ENCODE measurements around the gene EDDM3A. TPM values are rescaled to one million over a fixed set of nuclear protein-coding genes. Genes with fewer than 3 reads are reported as not detected.

EDDM3A gene
- total RNA-seq, 4 donors from 2014 or later = not detected

DNA sequence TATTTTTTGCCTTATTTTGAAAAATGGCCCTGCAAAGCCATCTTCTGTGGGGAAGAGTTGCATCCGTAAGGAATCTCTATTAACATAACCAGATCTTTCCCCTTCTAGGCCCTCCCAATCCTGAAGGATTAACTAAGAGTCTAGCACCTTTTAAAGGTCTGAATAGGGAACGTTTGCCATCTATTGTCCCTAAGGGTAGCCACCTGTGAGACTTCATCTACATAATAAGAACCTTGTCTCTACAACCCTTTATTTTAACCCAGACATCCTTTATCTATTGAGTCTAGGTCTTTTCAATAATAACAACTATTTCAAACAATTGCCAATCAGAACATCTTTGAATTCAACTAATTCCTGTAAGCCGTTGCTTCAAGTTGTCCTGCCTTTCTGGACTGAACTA, 27.0 kb downstream of the EDDM3A start:
- H3K4me3 ChIP-seq = no peak overlapping the region
- ATAC-seq (no peak), DNase-seq (no peak)
- H3K27me3 ChIP-seq = peaks cover 0 to 4% (median 0%) of the 10 kb centered on the region in 3 donors
- H3K9me3 ChIP-seq = no peaks in the 10 kb centered on the region
- H3K27ac ChIP-seq = no peak overlapping the region
- TF ChIP-seq CTCF (IDR thresholded peaks at IDR 0.05 in 4 of 5, conservative IDR thresholded peaks at IDR 0.05 in 1 of 5) (no peak), POLR2A (IDR thresholded peaks at IDR 0.05) (no peak)
- intact Hi-C loops (cut with DNase I; ENCODE audit: low total_unique reads) = no loop called here
- in situ Hi-C loops (cut with MboI; ENCODE audit: low sequenced_read_pairs in 4 of 4) = no loop called here
- H3K36me3 ChIP-seq = no peaks in the 10 kb centered on the region
- no peaks in the 10 kb centered on the region for H3K4me1 ChIP-seq

DNA sequence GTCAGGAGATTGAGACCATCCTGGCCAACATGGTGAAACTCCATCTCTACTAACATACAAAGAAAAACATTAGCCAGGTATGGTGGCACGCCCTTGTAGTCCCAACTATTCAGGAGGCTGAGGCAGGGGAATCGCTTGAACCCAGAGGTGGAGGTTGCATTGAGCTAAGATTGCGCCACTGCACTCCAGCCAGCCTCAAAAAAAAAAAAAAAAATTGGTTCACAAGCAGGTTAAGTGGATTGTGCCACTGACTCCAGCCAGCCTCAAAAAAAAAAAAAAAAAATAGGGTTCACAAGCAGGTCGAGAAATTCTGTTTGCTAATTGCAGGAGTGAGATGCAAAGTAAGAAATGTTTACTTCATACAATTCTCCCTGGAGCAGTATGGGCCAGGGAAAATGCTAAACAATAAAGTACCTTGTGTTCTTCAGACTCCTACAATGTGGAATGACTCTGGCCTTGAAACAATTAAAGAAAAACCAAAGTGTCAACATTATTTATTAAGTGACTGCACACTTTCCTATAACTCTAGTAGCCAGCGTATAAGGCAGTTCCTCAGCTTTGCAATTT, 28.7 kb downstream of the EDDM3A start:
- Histone ChIP-seq H3K36me3 (no peaks in the 10 kb centered on the region), H3K27ac (no peak overlapping the region), H3K4me1 (no peaks in the 10 kb centered on the region), H3K4me3 (no peak overlapping the region), H3K27me3 (peaks cover 0 to 4% (median 0%) of the 10 kb centered on the region in 3 donors), H3K9me3 (no peaks in the 10 kb centered on the region)
- ATAC-seq = no peak
- no peak for DNase-seq
- in situ Hi-C loops (cut with MboI; ENCODE audit: low sequenced_read_pairs in 4 of 4) = no loop called here
- intact Hi-C loops (cut with DNase I; ENCODE audit: low total_unique reads) = no loop called here
- TF ChIP-seq CTCF (IDR thresholded peaks at IDR 0.05 in 4 of 5, conservative IDR thresholded peaks at IDR 0.05 in 1 of 5) = no peak

DNA sequence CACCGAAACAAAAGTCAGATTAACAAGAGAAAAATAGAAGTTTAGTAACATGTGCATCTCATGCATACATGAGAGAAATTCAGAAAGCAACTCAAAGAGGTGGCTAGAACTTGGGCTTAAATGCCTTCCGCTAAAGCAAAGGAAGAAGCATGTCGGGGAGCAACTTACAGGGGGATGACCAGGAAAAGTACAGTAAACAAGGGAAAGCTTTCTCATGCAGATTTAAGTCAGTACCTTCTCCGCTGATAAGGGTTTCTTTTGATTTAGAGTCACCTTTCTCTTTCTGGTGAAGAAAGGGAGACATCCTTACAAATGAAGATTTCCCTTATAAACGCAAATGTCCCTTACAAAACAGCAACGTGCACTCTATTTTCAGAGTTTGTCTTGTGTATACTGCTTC, 29.4 kb downstream of the EDDM3A start:
- TF ChIP-seq POLR2A (IDR thresholded peaks at IDR 0.05) = no peak
- no peak for TF ChIP-seq CTCF (IDR thresholded peaks at IDR 0.05 in 4 of 5, conservative IDR thresholded peaks at IDR 0.05 in 1 of 5)
- DNase-seq = no peak
- in situ Hi-C loops (cut with MboI; ENCODE audit: low sequenced_read_pairs in 4 of 4) (no loop called here), intact Hi-C loops (cut with DNase I; ENCODE audit: low total_unique reads) (no loop called here)
- Histone ChIP-seq H3K4me3 (no peak overlapping the region), H3K36me3 (no peaks in the 10 kb centered on the region), H3K9me3 (no peaks in the 10 kb centered on the region), H3K4me1 (no peaks in the 10 kb centered on the region), H3K27ac (no peak overlapping the region), H3K27me3 (peaks cover 0 to 4% (median 0%) of the 10 kb centered on the region in 3 donors)
- no peak for ATAC-seq

- intact Hi-C loops (cut with DNase I; ENCODE audit: low total_unique reads) = no loop called here
- Histone ChIP-seq H3K4me3 (no peak overlapping the region), H3K36me3 (no peaks in the 10 kb centered on the region), H3K4me1 (no peaks in the 10 kb centered on the region), H3K9me3 (no peaks in the 10 kb centered on the region), H3K27me3 (peaks cover 0 to 4% (median 0%) of the 10 kb centered on the region in 3 donors), H3K27ac (no peak overlapping the region)
- ATAC-seq (no peak), DNase-seq (no peak)
- no peak for TF ChIP-seq CTCF (IDR thresholded peaks at IDR 0.05 in 4 of 5, conservative IDR thresholded peaks at IDR 0.05 in 1 of 5)
- TF ChIP-seq POLR2A (IDR thresholded peaks at IDR 0.05) = no peak
- in situ Hi-C loops (cut with MboI; ENCODE audit: low sequenced_read_pairs in 4 of 4) = no loop called here
These were observed 30.2 kb downstream of the EDDM3A start for GRCh38 chr14:20775901-20776300.

GRCh38 chr14:20781803-20782202, 36.1 kb downstream of the EDDM3A start:
- peaks cover 0 to under 1% (median 0%) of the 10 kb centered on the region in 3 donors for H3K27me3 ChIP-seq
- H3K4me1 ChIP-seq = no peaks in the 10 kb centered on the region
- DNase-seq (no peak), ATAC-seq (no peak)
- in situ Hi-C loops (cut with MboI; ENCODE audit: low sequenced_read_pairs in 4 of 4) (no loop called here), intact Hi-C loops (cut with DNase I; ENCODE audit: low total_unique reads) (no loop called here)
- no peaks in the 10 kb centered on the region for H3K9me3 ChIP-seq
- peak overlapping the region in 2 of 4 donors; percentile 2 to 28 for H3K4me3 ChIP-seq
- TF ChIP-seq POLR2A (IDR thresholded peaks at IDR 0.05) (no peak), CTCF (IDR thresholded peaks at IDR 0.05 in 4 of 5, conservative IDR thresholded peaks at IDR 0.05 in 1 of 5) (no peak)
- H3K27ac ChIP-seq = peak overlapping the region in 3 of 4 donors; percentile 11 to 46 (median 25)
- no peaks in the 10 kb centered on the region for H3K36me3 ChIP-seq
